IPS DF 19.7 (cell line): Measurements from ENCODE around the gene NUP210.
"Not testable (repeated sequence)": the region's sequence is repeated elsewhere in the genome, so short reads cannot be mapped to it uniquely, and the experiment has no call there.

Experiments
- DNase-seq: peaks from one replicate; pipeline ENCODE4 v3.0.0-alpha.2; 2013; ENCODE audit warnings: low read depth, low spot score

Gene NUP210

DNA sequence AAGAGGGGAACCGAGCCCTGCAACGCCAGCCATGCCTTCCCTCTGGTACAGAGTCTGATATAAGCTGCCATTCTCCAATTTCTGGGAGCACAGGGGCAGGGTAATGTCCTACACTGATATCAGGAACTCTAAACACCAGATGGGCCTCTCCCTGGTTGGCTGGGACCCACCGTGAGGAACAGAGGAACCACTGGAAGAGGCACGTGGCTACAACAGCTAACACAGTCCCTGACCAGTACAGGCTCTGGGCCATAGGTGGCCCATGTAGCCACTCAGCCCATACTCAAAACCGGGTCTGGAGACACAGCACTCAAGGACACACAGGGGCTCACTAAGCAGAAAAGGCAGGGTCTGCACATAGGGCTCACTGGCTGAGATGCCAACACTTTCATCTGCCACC is 13.9 kb downstream of the NUP210 start:
- DNase-seq = no peak

- no peak for DNase-seq
Measured at GRCh38 chr3:13405614-13406013, 14.5 kb downstream of the NUP210 start.

GRCh38 chr3:13404626-13405452 is 15.3 kb downstream of the NUP210 start:
- DNase-seq = no peak

DNA sequence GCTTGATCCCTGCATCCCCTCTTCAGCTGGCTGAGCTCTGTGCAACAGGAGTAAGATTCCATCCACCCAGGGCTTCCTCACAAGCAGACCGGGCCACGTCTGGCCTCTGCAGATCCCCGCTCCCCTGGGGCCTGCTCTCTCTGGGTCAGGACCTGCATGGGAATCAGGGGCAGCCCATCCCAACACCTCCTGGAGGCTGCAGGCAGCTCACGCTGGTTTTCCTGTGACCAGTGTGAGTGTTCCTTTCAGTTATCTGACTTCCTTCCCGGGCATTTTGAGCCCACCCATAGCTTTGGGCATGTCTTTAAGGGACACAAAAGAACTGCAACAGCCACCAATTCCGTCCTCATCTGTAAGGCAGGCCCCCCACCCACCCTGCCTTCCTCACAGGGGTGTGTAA is 16.3 kb downstream of the NUP210 start:
- no peak for DNase-seq

GRCh38 chr3:13403213-13403819 is 16.8 kb downstream of the NUP210 start:
- DNase-seq = no peak

- DNase-seq = no peak
Measured at GRCh38 chr3:13401149-13401548, 19.0 kb downstream of the NUP210 start.

GRCh38 chr3:13400114-13400673 is 19.9 kb downstream of the NUP210 start:
- no peak for DNase-seq

- no peak for DNase-seq
Measured at GRCh38 chr3:13399603-13400002, 20.5 kb downstream of the NUP210 start.

- no peak for DNase-seq
Measured at GRCh38 chr3:13397316-13397715, 22.8 kb downstream of the NUP210 start.

DNA sequence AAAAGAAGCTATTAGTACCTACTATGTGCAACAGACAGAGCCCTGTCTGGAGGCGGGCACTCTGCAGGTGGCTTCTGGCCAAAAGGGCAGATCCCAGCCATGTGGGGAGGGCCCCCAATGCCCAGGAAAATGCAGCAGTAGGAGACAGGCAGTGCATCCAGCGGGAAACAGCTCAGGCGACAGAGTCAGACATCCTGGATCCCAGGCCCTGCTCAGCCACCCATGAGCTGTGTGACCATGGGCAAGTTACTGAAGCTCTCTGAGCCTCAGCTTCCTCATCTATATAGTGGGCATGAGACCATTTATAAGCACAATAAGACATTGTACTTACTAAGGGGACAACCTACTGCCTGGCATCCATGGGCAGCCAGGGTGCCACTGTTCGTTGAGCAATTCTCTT is 25.8 kb downstream of the NUP210 start:
- no peak for DNase-seq

DNA sequence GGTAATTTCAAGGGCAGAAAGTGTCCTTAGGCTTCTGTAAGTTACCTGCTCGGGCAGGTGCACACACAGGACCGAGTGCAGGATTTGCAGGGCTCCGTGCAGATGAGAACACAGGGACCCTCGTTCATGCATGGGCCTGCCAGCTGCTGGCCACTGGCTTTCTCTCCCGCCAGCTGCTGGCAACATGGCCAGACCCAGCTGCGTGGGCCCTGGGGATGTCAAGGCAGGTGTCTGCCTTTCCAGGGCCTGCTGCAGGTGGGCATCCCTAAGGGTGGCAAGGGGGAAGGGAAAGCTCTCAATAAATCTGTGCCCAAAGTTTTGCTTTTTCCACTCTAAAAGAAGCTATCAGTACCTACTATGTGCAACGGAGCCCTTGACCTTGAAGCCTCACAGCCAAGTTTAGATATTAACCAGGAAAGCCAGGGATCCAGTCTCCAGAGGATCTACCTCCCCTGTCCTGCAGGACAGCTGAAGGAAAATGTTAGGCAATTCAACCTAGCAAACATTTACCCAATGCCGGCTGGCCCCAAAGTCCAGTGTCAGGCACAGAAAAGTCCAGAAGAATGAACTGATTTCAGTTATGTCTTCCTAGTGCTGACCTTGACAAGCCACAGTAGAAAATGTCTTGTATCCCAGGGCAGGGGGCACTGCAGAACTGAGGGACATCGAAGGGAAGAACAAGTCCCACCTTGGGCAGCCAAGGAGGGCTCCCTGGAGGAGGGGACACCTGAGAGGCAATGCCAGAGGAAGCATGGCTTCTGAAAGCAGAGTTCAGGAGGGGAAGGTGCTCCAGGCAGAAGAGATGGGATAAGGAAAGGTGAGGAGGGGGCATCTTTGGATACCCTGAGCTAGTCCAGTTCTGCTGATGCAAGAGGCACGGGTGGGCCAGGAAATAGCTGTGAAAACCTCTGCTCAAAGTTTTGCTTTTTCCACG is 26.4 kb downstream of the NUP210 start:
- DNase-seq = no peak

DNA sequence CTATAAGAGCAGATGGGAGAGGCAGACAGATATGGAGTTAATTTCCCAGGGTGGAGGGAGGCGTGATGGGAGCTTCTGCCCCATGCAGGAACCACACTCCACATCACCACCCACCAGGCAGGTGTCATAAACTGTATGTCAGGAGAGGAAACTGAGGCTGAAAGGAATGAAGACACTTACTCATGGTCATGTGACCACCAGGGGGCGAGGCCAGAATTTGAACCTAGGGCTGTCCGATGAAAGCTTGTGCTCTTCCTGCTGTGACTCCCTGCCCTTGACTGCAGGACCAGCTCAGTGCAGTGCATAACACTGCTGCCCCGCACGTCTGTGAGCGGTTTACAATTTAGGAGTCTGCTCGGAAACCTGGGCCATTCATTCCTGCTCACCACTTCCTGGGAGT is 28.8 kb downstream of the NUP210 start:
- DNase-seq = no peak

GRCh38 chr3:13389378-13389777 is 30.7 kb downstream of the NUP210 start:
- no peak for DNase-seq

DNA sequence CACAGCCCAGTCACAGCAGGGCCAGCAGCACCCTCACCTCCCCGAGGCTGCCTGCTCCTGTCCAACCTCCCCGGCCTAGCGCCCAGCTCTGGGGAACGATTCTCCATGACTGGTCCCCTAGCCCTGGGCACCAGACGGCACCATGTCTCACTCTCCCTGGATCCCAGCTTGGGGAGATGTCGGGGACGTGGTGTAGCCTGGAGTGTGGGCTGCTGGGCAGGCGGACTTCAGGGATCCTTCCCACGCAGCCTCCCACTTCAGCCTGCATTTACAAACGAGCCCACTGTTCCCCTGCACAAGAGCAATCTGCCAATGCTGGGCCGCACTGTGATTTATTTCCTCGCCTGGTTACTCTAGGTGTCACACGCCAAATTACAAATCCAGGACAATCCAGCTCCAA is 31.3 kb downstream of the NUP210 start:
- no peak for DNase-seq

DNA sequence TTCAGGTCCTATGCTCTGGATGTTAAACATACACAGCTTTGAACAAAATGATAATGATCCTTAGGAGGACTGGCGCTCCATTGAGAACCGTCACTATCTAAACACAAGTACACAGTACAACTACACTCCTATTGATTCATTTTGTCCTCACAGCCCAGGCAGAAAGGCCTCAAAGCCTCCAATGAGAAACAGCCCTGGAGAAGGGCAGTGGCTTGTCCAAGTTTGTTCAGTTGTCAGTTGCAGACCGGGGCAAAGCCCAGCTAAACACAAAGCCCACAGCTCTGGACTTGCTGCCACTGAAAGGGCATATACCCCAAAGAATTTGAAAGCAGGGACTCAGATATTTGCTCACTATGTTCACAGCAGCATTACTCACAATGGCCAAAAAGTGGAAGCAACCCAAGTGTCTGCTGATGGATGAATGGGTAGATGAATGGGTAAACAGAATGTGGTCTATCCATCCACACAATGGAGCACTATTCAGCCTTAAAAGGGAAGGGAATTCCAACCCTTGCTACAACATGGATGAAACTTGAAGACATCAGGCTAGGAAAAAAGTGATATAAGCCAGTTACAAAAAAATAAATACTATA is 34.7 kb downstream of the NUP210 start:
- DNase-seq = no peak

- DNase-seq = no peak
Measured at GRCh38 chr3:13380971-13381370, 39.2 kb downstream of the NUP210 start.

DNA sequence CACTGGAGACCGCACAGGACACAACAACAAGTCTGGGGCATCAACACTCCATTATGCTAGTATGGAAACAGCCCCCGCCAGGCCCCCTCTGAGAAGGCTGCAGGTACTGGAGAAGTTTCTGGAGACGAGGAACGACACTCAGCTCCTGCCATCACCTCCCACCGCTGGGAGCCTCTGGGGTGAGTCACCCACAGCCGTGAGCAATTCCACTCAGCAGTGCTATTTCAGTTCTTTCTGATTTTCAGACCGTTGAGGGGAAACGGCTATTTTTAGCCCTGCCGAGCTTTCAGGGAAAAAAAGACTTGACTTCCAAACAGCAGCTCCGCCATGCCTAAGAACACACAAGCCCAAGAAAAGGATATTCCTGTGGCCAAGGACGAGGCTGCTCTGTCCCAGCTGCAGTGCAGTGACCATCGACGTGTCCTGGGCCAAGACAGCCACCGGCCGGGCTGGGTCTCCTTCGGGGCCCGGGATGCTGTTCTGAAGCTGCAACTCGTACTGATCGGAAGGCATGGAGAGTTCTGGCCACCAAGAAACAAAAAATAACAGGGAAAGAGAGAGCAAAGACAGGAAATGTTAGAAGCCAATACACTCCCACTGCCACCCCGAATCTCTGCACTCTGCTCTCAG is 40.8 kb downstream of the NUP210 start:
- DNase-seq = no peak

DNA sequence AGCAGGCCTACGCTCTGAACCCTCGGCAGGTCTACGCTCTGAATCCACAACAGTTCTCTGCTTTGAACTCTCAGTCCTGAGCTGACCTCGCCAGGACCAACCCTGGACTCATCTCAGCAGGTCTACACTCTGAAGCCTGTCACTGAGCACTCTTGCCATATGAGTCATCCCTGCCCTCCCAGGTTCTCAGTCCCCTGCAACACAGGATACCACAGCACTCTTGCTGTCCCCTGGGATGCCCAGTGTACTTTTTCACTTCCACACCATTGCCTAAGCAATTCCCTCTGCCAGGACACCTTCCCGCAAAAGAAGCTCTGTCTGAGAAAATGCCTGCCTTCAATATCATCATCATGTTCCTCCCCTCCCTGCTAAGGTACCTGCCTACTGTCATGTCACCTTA is 42.0 kb downstream of the NUP210 start:
- DNase-seq = no peak

GRCh38 chr3:13377741-13378140 is 42.4 kb downstream of the NUP210 start:
- DNase-seq = not testable (repeated sequence)

DNA sequence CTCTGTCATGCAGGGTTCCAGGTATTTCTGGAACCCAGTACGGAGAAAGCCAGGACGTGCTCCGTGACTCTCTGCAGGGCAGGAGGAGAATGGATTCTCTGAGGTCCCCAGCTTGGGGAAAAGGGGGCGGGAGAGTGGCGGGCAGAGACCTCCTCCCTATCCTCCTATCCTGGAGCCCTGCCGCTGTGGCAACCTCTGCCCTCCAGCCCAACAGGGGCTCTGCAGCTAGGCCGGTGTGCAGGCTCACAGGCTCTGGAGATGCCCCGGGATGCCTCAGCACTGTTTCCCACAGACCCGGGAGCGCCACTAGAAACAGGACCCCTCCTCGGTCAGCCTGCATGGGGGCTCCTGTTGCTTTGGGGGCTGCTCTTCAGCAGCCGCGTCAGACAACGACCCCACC is 43.1 kb downstream of the NUP210 start:
- no peak for DNase-seq

GRCh38 chr3:13376091-13376490 is 44.0 kb downstream of the NUP210 start:
- DNase-seq = no peak
